ENCODE measurements around the gene SHCBP1. TPM values are rescaled to one million over a fixed set of nuclear protein-coding genes. Genes with fewer than 3 reads are reported as not detected.

Gene SHCBP1
- total RNA-seq, 1 experiment from 2014 or later = 25.8 TPM

GRCh38 chr16:46658925-46659324 lies 37.7 kb upstream of the SHCBP1 start:
- H2AFZ ChIP-seq (ENCODE audit: low read length) = no peak overlapping the region
- peaks cover 19% of the 10 kb centered on the region for H3K36me3 ChIP-seq (ENCODE audit: low read depth, low read length)
- H3K4me3 ChIP-seq (ENCODE audit: low read length) = no peak overlapping the region
- no peak for ATAC-seq
- no peak overlapping the region for H3K9ac ChIP-seq (ENCODE audit: low read length)
- no peaks in the 10 kb centered on the region for H3K9me3 ChIP-seq (ENCODE audit: low read length)
- H3F3A ChIP-seq (ENCODE audit: low read length, unreplicated experiment) = no peaks in the 10 kb centered on the region
- ChIA-PET POLR2A (ENCODE audit: unreplicated experiment) (no interaction called here), CTCF (no interaction called here)
- H3K9me2 ChIP-seq (replicated peaks; ENCODE audit: low read length) = no peaks in the 10 kb centered on the region
- H3K4me2 ChIP-seq (ENCODE audit: low read length) = no peak overlapping the region
- H4K20me1 ChIP-seq (ENCODE audit: low read length) = no peaks in the 10 kb centered on the region
- DNase-seq = no peak
- no peaks in the 10 kb centered on the region for H3K27me3 ChIP-seq (ENCODE audit: low read length)
- no peaks in the 10 kb centered on the region for H3K4me1 ChIP-seq (ENCODE audit: insufficient read depth, low read length)
- BruUV-seq (replicated peaks) = no TSS peak
- TF ChIP-seq, protein P1, sequence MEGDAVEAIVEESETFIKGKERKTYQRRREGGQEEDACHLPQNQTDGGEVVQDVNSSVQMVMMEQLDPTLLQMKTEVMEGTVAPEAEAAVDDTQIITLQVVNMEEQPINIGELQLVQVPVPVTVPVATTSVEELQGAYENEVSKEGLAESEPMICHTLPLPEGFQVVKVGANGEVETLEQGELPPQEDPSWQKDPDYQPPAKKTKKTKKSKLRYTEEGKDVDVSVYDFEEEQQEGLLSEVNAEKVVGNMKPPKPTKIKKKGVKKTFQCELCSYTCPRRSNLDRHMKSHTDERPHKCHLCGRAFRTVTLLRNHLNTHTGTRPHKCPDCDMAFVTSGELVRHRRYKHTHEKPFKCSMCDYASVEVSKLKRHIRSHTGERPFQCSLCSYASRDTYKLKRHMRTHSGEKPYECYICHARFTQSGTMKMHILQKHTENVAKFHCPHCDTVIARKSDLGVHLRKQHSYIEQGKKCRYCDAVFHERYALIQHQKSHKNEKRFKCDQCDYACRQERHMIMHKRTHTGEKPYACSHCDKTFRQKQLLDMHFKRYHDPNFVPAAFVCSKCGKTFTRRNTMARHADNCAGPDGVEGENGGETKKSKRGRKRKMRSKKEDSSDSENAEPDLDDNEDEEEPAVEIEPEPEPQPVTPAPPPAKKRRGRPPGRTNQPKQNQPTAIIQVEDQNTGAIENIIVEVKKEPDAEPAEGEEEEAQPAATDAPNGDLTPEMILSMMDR (conservative IDR thresholded peaks at IDR 0.05; ENCODE audit: low read depth, low read length) = no peak
- H3K79me2 ChIP-seq (ENCODE audit: low read length) = no peaks in the 10 kb centered on the region
- no peak overlapping the region for H3K27ac ChIP-seq (ENCODE audit: low read length)
- intact Hi-C loops (cut with micrococcal nuclease) = no loop called here

GRCh38 chr16:46651305-46651704 lies 30.1 kb upstream of the SHCBP1 start:
- ChIA-PET CTCF (no interaction called here), POLR2A (ENCODE audit: unreplicated experiment) (interaction anchor here (0.6 kb wide), 1 partner anchor 76 kb away, joined by 6 read pairs; no protein-coding TSS in a partner anchor)
- TF ChIP-seq EZH2 (IDR thresholded peaks at IDR 0.05; ENCODE audit: low read length, unreplicated experiment) = no peak
- TF ChIP-seq, protein P1 (conservative IDR thresholded peaks at IDR 0.05; ENCODE audit: low read depth, low read length) = no peak
- TF ChIP-seq EZH2phosphoT487 (IDR thresholded peaks at IDR 0.05; ENCODE audit: borderline replicate concordance, low read length) = no peak
- Histone ChIP-seq H3K4me2 (ENCODE audit: low read length) (no peak overlapping the region), H3K4me1 (ENCODE audit: insufficient read depth, low read length) (no peaks in the 10 kb centered on the region), H3F3A (ENCODE audit: low read length, unreplicated experiment) (no peaks in the 10 kb centered on the region), H3K9me2 (replicated peaks; ENCODE audit: low read length) (no peaks in the 10 kb centered on the region), H3K27ac (ENCODE audit: low read length) (no peak overlapping the region), H2AFZ (ENCODE audit: low read length) (no peak overlapping the region), H3K79me2 (ENCODE audit: low read length) (no peaks in the 10 kb centered on the region), H3K27me3 (ENCODE audit: low read length) (no peaks in the 10 kb centered on the region), H3K36me3 (ENCODE audit: low read depth, low read length) (no peaks in the 10 kb centered on the region), H4K20me1 (ENCODE audit: low read length) (no peaks in the 10 kb centered on the region), H3K4me3 (ENCODE audit: low read length) (no peak overlapping the region), H3K9ac (ENCODE audit: low read length) (no peak overlapping the region), H3K9me3 (ENCODE audit: low read length) (no peaks in the 10 kb centered on the region)
- DNase-seq (no peak), ATAC-seq (no peak)
- intact Hi-C loops (cut with micrococcal nuclease) = no loop called here
- no TSS peak for BruUV-seq (replicated peaks)

DNA sequence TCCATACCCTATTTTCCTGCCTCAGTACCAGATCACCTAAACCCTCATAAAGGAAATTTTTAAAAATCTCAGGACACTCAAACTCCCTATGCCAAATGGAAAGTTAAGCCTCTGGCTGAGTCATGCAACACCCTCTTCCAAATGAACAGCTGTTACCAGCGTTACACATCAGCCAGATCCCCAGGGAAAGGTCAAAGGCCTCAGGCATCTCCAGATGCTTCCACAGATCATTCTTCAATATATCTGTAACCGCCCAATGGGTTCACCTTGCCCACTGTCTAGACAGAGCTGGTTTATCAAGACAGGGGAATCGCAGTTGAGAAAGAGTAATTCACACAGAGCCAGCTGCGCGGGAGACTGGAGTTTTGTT lies 29.1 kb upstream of the SHCBP1 start:
- Histone ChIP-seq H3K27ac (ENCODE audit: low read length) (no peak overlapping the region), H3K79me2 (ENCODE audit: low read length) (no peaks in the 10 kb centered on the region), H3K9me3 (ENCODE audit: low read length) (no peaks in the 10 kb centered on the region), H3K4me1 (ENCODE audit: insufficient read depth, low read length) (no peaks in the 10 kb centered on the region), H3K9ac (ENCODE audit: low read length) (no peak overlapping the region), H3K27me3 (ENCODE audit: low read length) (no peaks in the 10 kb centered on the region), H3F3A (ENCODE audit: low read length, unreplicated experiment) (no peaks in the 10 kb centered on the region), H2AFZ (ENCODE audit: low read length) (no peak overlapping the region), H3K4me2 (ENCODE audit: low read length) (no peak overlapping the region), H3K4me3 (ENCODE audit: low read length) (no peak overlapping the region), H4K20me1 (ENCODE audit: low read length) (no peaks in the 10 kb centered on the region), H3K9me2 (replicated peaks; ENCODE audit: low read length) (no peaks in the 10 kb centered on the region), H3K36me3 (ENCODE audit: low read depth, low read length) (no peaks in the 10 kb centered on the region)
- BruUV-seq (replicated peaks) = no TSS peak
- CTCF ChIA-PET = no interaction called here
- no peak for ATAC-seq
- POLR2A ChIA-PET (ENCODE audit: unreplicated experiment) = no interaction called here
- DNase-seq = no peak
- intact Hi-C loops (cut with micrococcal nuclease) = no loop called here
- TF ChIP-seq EZH2 (IDR thresholded peaks at IDR 0.05; ENCODE audit: low read length, unreplicated experiment) (no peak), EZH2phosphoT487 (IDR thresholded peaks at IDR 0.05; ENCODE audit: borderline replicate concordance, low read length) (no peak)
- TF ChIP-seq, protein P1 (conservative IDR thresholded peaks at IDR 0.05; ENCODE audit: low read depth, low read length) = no peak

Data from PC-3 (cell line).